WTC11 (cell line): ENCODE data around the gene GRPEL2.

Experiments used
- CREB1 ChIP-seq: sonication (generic); formaldehyde crosslinking; IDR thresholded peaks from 2 replicates; pipeline ENCODE4 v1.8.0; 2023; ENCODE audit warnings: mild to moderate bottlenecking, missing genetic modification reagents
- CTCF ChIP-seq: fragments of 200-600 bp; IDR thresholded peaks from 2 replicates; pipeline ENCODE4 v1.8.0; 2022; ENCODE audit warnings: antibody characterized with exemption
- E2F4 ChIP-seq: sonication (generic); formaldehyde crosslinking; IDR thresholded peaks from 2 replicates; pipeline ENCODE4 v1.8.1; 2022; ENCODE audit warnings: low read depth, mild to moderate bottlenecking, moderate library complexity, missing genetic modification reagents, borderline replicate concordance
- JUN ChIP-seq: sonication (generic); formaldehyde crosslinking; IDR thresholded peaks from 2 replicates; pipeline ENCODE4 v1.8.0; 2023; ENCODE audit warnings: mild to moderate bottlenecking, missing genetic modification reagents
- STAT6 ChIP-seq: sonication (generic); formaldehyde crosslinking; conservative IDR thresholded peaks from 2 replicates; pipeline ENCODE4 v1.8.1; 2023; ENCODE audit warnings: mild to moderate bottlenecking, low read depth, missing genetic modification reagents, moderate library complexity
- ZBTB21 ChIP-seq: sonication (generic); formaldehyde crosslinking; IDR thresholded peaks from 2 replicates; pipeline ENCODE4 v1.8.1; 2023; ENCODE audit warnings: mild to moderate bottlenecking, missing genetic modification reagents, borderline replicate concordance
- ZNF121 ChIP-seq: sonication (generic); formaldehyde crosslinking; IDR thresholded peaks from 2 replicates; pipeline ENCODE4 v1.8.0; 2023; ENCODE audit warnings: missing genetic modification reagents
- ZNF396 ChIP-seq: fragments of 250-450 bp; sonication (Bioruptor Pico); IDR thresholded peaks from 2 replicates; pipeline ENCODE4 v1.8.0; 2021; ENCODE audit warnings: mild to moderate bottlenecking, moderate library complexity, borderline replicate concordance

GRCh38 chr5:149325166-149325735 lies 20.0 kb upstream of the GRPEL2 start:
- TF ChIP-seq CTCF (no peak), E2F4 (CRISPR knock-in tag) (no peak), ZBTB21 (CRISPR knock-in tag) (no peak), CREB1 (CRISPR knock-in tag) (no peak), JUN (no peak), ZNF396 (CRISPR knock-in tag) (no peak), ZNF121 (CRISPR knock-in tag) (no peak), STAT6 (CRISPR knock-in tag) (no peak)
